A549 (cell line): Measurements from ENCODE around the gene TXNRD1. TPM values are rescaled to one million over a fixed set of nuclear protein-coding genes. Genes with fewer than 3 reads are reported as not detected.

Experiments used
- ATAC-seq, 2 experiments: fragments of 200-7000 bp in 1 of 2; fragments of >200 bp in 1 of 2; cut with Nextera tagmentation in 1 of 2; cut with Tn5 transposase in 1 of 2; 3 replicates each; pipeline versions ENCODE4 v1.8.0 to v1.9.1; 2018 to 2020; ENCODE audit warnings: mild to moderate bottlenecking in 1 of 2, moderate library complexity in 1 of 2
- CTCF ChIA-PET: fragments of 300-600 bp; sonication (Branson Sonifier 250); formaldehyde crosslinking; extraction: SDS; loops from one replicate; lab custom pipeline; 2021; ENCODE audit warnings: antibody characterized with exemption, inconsistent platforms; lab: Yijun Ruan, JAX
- POLR2A ChIA-PET: fragments of 350-600 bp; formaldehyde crosslinking; extraction: SDS; loops from one replicate; lab custom pipeline; 2021; ENCODE audit warnings: antibody characterized with exemption, inconsistent platforms; lab: Yijun Ruan, JAX
- DNase-seq, 2 experiments: peaks; one replicate each; pipeline versions ENCODE4 v3.0.0 to v3.0.0-alpha.2; 2011 to 2016; ENCODE audit warnings: low read depth in 1 of 2, low spot score in 1 of 2
- FAIRE-seq: peaks from 2 replicates; lab custom pipeline; 2011; peaks lifted over from hg19 to GRCh38; lab: Jason Lieb, UNC
- H3K27ac ChIP-seq, 2 experiments: fragments of >200 bp; sonication (Bioruptor Twin); formaldehyde crosslinking; 3 replicates each; pipeline ENCODE4 v1.5.1; 2016 to 2017
- H3K4me1 ChIP-seq: fragments of >200 bp; sonication (Bioruptor Twin); formaldehyde crosslinking; 3 replicates; pipeline ENCODE4 v1.6.1; 2016
- H3K4me2 ChIP-seq: fragments of >200 bp; sonication (Bioruptor Twin); formaldehyde crosslinking; 3 replicates; pipeline ENCODE4 v1.6.1; 2016
- H3K4me3 ChIP-seq: fragments of >200 bp; sonication (Bioruptor Twin); formaldehyde crosslinking; 3 replicates; pipeline ENCODE4 v1.5.1; 2016
- H3K9me3 ChIP-seq: fragments of >200 bp; sonication (Bioruptor Twin); formaldehyde crosslinking; 3 replicates; pipeline ENCODE4 v1.6.1; 2016
- CBX2 ChIP-seq: fragments of 200-600 bp; sonication (generic); IDR thresholded peaks from 2 replicates; pipeline ENCODE4 v1.6.1; 2016; ENCODE audit warnings: low read depth, mild to moderate bottlenecking, borderline replicate concordance
- CTCF ChIP-seq: fragments of >200 bp; sonication (Bioruptor Twin); formaldehyde crosslinking; IDR thresholded peaks from 3 replicates; pipeline ENCODE4 v1.5.1; 2016
- EHF ChIP-seq: fragments of 250-450 bp; sonication (Bioruptor Pico); IDR thresholded peaks from 2 replicates; pipeline ENCODE4 v1.5.0; 2020; ENCODE audit warnings: mild to moderate bottlenecking
- EHMT2 ChIP-seq: fragments of 200-600 bp; sonication (generic); IDR thresholded peaks from 2 replicates; pipeline ENCODE4 v1.6.1; 2016; ENCODE audit warnings: antibody characterized with exemption, low read depth, mild to moderate bottlenecking, moderate library complexity
- ELK1 ChIP-seq: fragments of 150-350 bp; IDR thresholded peaks from 2 replicates; pipeline ENCODE4 v1.6.1; 2014; ENCODE audit warnings: low read depth, mild to moderate bottlenecking, low read length
- FOXS1 ChIP-seq: fragments of 250-450 bp; sonication (Bioruptor Pico); IDR thresholded peaks from 2 replicates; pipeline ENCODE4 v1.5.0; 2020; ENCODE audit warnings: mild to moderate bottlenecking, moderate library complexity
- HOXA7 ChIP-seq: fragments of 250-450 bp; sonication (Bioruptor Pico); IDR thresholded peaks from 2 replicates; pipeline ENCODE4 v1.5.0; 2020; ENCODE audit warnings: mild to moderate bottlenecking, moderate library complexity
- JUNB ChIP-seq: fragments of >200 bp; sonication (Bioruptor Twin); formaldehyde crosslinking; IDR thresholded peaks from 2 replicates; pipeline ENCODE4 v1.6.1; 2016
- KDM1A ChIP-seq: fragments of 200-600 bp; sonication (generic); IDR thresholded peaks from 2 replicates; pipeline ENCODE4 v1.6.1; 2016; ENCODE audit warnings: low read depth, mild to moderate bottlenecking
- MAZ ChIP-seq: fragments of 150-350 bp; IDR thresholded peaks from 2 replicates; pipeline ENCODE4 v1.6.1; 2014; ENCODE audit warnings: antibody characterized with exemption, low read depth, low read length, borderline replicate concordance
- MYC ChIP-seq: IDR thresholded peaks from 2 replicates; pipeline ENCODE4 v1.6.1; 2012; ENCODE audit warnings: mild to moderate bottlenecking, inconsistent platforms, low read length, improper control_type of control experiment, borderline replicate concordance
- NR3C1 ChIP-seq: fragments of >200 bp; sonication (Bioruptor Twin); formaldehyde crosslinking; IDR thresholded peaks from 3 replicates; pipeline ENCODE4 v1.6.1; 2017
- RAD21 ChIP-seq, 2 experiments: fragments of >200 bp in 1 of 2; sonication (Bioruptor Twin) in 1 of 2; formaldehyde crosslinking in 1 of 2; IDR thresholded peaks in 1 of 2; conservative IDR thresholded peaks in 1 of 2; 2 replicates in 1 of 2; 3 replicates in 1 of 2; pipeline ENCODE4 v1.6.1; 2012 to 2018; ENCODE audit warnings: inconsistent platforms in 1 of 2
- SREBF2 ChIP-seq: fragments of 450-650 bp; IDR thresholded peaks from 2 replicates; pipeline ENCODE4 v1.6.1; 2014; ENCODE audit warnings: mild to moderate bottlenecking, moderate library complexity
- TP53 ChIP-seq: fragments of 250-450 bp; sonication (Bioruptor Pico); IDR thresholded peaks from 2 replicates; pipeline ENCODE4 v1.5.0; 2021; ENCODE audit warnings: mild to moderate bottlenecking, moderate library complexity
- USF2 ChIP-seq: fragments of 450-650 bp; IDR thresholded peaks from 2 replicates; pipeline ENCODE4 v1.6.1; 2014; ENCODE audit warnings: antibody characterized with exemption
- ZSCAN20 ChIP-seq: fragments of 250-450 bp; sonication (Bioruptor Pico); IDR thresholded peaks from 2 replicates; pipeline ENCODE4 v1.8.0; 2022; ENCODE audit warnings: mild to moderate bottlenecking, moderate library complexity
- WGBS: methylation state at CpG from one replicate; pipeline ENCODE4 v1.1.6; 2017; ENCODE audit errors: missing lambda C conversion rate; 5-methylcytosine and 5-hydroxymethylcytosine counted together
- polyA plus RNA-seq, 4 experiments: library from polyadenylated mRNA; depleted of rRNA in 3 of 4; stranded (reverse); fragments of >200 nt; fragmentation: RNase III in 1 of 4; extraction: RNeasy Plus Mini Kit Qiagen cat#74134 plus additional on column Dnase treatment in 1 of 4; gene quantifications; 2 replicates in 3 of 4; 3 replicates in 1 of 4; pipeline ENCODE4 v1.2.3, GENCODE V29; 2011 to 2017
- TF ChIP-seq, protein P1 (sequence below): fragments of 200-600 bp; sonication (generic); IDR thresholded peaks from 2 replicates; pipeline ENCODE4 v1.6.1; 2016; ENCODE audit warnings: antibody characterized with exemption, mild to moderate bottlenecking, moderate library complexity
- TF ChIP-seq, protein P2 (sequence below): fragments of >200 bp; sonication (Bioruptor Twin); formaldehyde crosslinking; IDR thresholded peaks from 3 replicates; pipeline ENCODE4 v1.6.1; 2016
- TF ChIP-seq, protein P3 (sequence below): fragments of 250-450 bp; sonication (Bioruptor Pico); IDR thresholded peaks from 2 replicates; pipeline ENCODE4 v1.5.0; 2020; ENCODE audit warnings: low read depth, mild to moderate bottlenecking, moderate library complexity

Gene TXNRD1
- polyA plus RNA-seq, 2 of the 4 experiments (the other 2 are of a cell fraction), result 899 to 1,230 TPM

- no peak for FAIRE-seq
- 97% methylated on average over 10 of the region's 10 CpGs for WGBS
- peaks cover 19% of the 10 kb centered on the region for H3K9me3 ChIP-seq
These were observed 143.6 kb downstream of the TXNRD1 start for GRCh38 chr12:104359216-104359615.

GRCh38 chr12:104360157-104360556 is 144.6 kb downstream of the TXNRD1 start:
- DNase-seq (peak in 1 of 2 experiments; percentile 58), ATAC-seq (no peak; a peak in 1 of 6 replicates), FAIRE-seq (no peak)
- TF ChIP-seq EHF (CRISPR knock-in tag) (no peak), KDM1A (no peak), NR3C1 (no peak)
- TF ChIP-seq, protein P1, sequence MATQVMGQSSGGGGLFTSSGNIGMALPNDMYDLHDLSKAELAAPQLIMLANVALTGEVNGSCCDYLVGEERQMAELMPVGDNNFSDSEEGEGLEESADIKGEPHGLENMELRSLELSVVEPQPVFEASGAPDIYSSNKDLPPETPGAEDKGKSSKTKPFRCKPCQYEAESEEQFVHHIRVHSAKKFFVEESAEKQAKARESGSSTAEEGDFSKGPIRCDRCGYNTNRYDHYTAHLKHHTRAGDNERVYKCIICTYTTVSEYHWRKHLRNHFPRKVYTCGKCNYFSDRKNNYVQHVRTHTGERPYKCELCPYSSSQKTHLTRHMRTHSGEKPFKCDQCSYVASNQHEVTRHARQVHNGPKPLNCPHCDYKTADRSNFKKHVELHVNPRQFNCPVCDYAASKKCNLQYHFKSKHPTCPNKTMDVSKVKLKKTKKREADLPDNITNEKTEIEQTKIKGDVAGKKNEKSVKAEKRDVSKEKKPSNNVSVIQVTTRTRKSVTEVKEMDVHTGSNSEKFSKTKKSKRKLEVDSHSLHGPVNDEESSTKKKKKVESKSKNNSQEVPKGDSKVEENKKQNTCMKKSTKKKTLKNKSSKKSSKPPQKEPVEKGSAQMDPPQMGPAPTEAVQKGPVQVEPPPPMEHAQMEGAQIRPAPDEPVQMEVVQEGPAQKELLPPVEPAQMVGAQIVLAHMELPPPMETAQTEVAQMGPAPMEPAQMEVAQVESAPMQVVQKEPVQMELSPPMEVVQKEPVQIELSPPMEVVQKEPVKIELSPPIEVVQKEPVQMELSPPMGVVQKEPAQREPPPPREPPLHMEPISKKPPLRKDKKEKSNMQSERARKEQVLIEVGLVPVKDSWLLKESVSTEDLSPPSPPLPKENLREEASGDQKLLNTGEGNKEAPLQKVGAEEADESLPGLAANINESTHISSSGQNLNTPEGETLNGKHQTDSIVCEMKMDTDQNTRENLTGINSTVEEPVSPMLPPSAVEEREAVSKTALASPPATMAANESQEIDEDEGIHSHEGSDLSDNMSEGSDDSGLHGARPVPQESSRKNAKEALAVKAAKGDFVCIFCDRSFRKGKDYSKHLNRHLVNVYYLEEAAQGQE, result peak; percentile 21
- H3K4me1 ChIP-seq, result peaks cover 22% of the 10 kb centered on the region
- no peak overlapping the region for H3K27ac ChIP-seq
- H3K4me3 ChIP-seq, result no peak overlapping the region
- no peak overlapping the region for H3K4me2 ChIP-seq
- peaks cover 19% of the 10 kb centered on the region for H3K9me3 ChIP-seq
- 96% methylated on average over 3 of the region's 3 CpGs for WGBS
- CTCF ChIA-PET, result no interaction called here
- POLR2A ChIA-PET, result no interaction called here

More at GRCh38 chr12:104359216-104359615, 143.6 kb downstream of the TXNRD1 start:
- Histone ChIP-seq H3K4me2 (no peak overlapping the region), H3K4me1 (peaks cover 31% of the 10 kb centered on the region), H3K27ac (no peak overlapping the region), H3K4me3 (no peak overlapping the region)
- DNase-seq (peak in 1 of 2 experiments; percentile 37), ATAC-seq (peak in 1 of 2 experiments; percentile 2; a peak in 3 of 6 replicates)
- TF ChIP-seq, protein P2, sequence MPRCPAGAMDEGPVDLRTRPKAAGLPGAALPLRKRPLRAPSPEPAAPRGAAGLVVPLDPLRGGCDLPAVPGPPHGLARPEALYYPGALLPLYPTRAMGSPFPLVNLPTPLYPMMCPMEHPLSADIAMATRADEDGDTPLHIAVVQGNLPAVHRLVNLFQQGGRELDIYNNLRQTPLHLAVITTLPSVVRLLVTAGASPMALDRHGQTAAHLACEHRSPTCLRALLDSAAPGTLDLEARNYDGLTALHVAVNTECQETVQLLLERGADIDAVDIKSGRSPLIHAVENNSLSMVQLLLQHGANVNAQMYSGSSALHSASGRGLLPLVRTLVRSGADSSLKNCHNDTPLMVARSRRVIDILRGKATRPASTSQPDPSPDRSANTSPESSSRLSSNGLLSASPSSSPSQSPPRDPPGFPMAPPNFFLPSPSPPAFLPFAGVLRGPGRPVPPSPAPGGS, result no peak
- TF ChIP-seq EHMT2, result no peak
- no peak for TF ChIP-seq CBX2
- TF ChIP-seq MYC, result no peak
- TF ChIP-seq TP53 (CRISPR knock-in tag), result no peak
- TF ChIP-seq HOXA7 (CRISPR knock-in tag), result no peak
- TF ChIP-seq USF2, result no peak
- no peak for TF ChIP-seq FOXS1 (CRISPR knock-in tag)
- TF ChIP-seq CTCF, result no peak
- no peak for TF ChIP-seq JUNB
- TF ChIP-seq ELK1, result no peak
- TF ChIP-seq RAD21 (conservative IDR thresholded peaks at IDR 0.05 in 1 of 2, IDR thresholded peaks at IDR 0.05 in 1 of 2), result no peak
- TF ChIP-seq SREBF2, result no peak
- TF ChIP-seq, protein P3, sequence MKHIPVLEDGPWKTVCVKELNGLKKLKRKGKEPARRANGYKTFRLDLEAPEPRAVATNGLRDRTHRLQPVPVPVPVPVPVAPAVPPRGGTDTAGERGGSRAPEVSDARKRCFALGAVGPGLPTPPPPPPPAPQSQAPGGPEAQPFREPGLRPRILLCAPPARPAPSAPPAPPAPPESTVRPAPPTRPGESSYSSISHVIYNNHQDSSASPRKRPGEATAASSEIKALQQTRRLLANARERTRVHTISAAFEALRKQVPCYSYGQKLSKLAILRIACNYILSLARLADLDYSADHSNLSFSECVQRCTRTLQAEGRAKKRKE (CRISPR knock-in tag), result no peak
- TF ChIP-seq ZSCAN20 (CRISPR knock-in tag), result no peak
- TF ChIP-seq MAZ, result no peak
- POLR2A ChIA-PET, result no interaction called here
- CTCF ChIA-PET, result interaction anchor here (0.7 to 1.0 kb wide), 2 partner anchors 159 to 655 kb away, joined by 3 read pairs; no protein-coding TSS in a partner anchor
